ENCODE data around the gene SOX8. TPM values are rescaled to one million over a fixed set of nuclear protein-coding genes. Genes with fewer than 3 reads are reported as not detected.

SOX8 gene
- total RNA-seq, 1 experiment from 2014 or later = not detected

DNA sequence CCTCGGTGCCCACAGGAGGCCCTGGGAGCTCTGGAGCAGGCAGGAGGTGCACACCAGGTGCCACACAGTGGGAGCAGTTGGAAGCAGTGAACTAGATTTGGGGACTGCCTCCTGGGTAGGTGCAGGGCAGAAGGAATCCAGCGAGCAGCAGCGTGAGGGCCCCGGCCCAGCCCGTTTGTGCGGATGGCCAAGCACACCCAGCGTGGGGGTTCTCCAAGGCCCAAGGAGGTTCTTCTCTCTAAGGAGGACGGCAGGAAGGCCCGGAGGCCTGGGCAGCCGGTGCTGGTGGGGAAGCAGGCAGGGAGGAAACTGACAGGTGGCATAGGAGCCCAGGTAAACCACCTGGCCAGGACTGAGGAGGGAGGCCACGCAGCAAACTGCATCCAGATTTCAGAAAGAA lies 17.0 kb downstream of the SOX8 start:
- Mint-ChIP-seq H3K36me3 (ENCODE audit: insufficient read depth, unreplicated experiment) (no peaks in the 10 kb centered on the region), H3K27me3 (ENCODE audit: insufficient read depth, unreplicated experiment) (peaks cover 56% of the 10 kb centered on the region), H3K9me3 (ENCODE audit: unreplicated experiment) (no peaks in the 10 kb centered on the region), H3K4me3 (ENCODE audit: unreplicated experiment) (no peak overlapping the region), H3K27ac (ENCODE audit: low read depth, unreplicated experiment) (no peak overlapping the region), H3K4me1 (ENCODE audit: insufficient read depth, unreplicated experiment) (no peaks in the 10 kb centered on the region)
- ChIA-PET POLR2A (interaction anchor here (0.9 kb wide), 1 partner anchor 612 kb away, joined by 3 read pairs; no protein-coding TSS in a partner anchor), CTCF (interaction anchor here (0.6 kb wide), 1 partner anchor 108 kb away, joined by 3 read pairs; no protein-coding TSS in a partner anchor)
- intact Hi-C loops (cut with micrococcal nuclease) = no loop called here
- BruUV-seq (replicated peaks) = no TSS peak
- no peak for DNase-seq (ENCODE audit: unreplicated experiment)
- TF ChIP-seq, protein P1, sequence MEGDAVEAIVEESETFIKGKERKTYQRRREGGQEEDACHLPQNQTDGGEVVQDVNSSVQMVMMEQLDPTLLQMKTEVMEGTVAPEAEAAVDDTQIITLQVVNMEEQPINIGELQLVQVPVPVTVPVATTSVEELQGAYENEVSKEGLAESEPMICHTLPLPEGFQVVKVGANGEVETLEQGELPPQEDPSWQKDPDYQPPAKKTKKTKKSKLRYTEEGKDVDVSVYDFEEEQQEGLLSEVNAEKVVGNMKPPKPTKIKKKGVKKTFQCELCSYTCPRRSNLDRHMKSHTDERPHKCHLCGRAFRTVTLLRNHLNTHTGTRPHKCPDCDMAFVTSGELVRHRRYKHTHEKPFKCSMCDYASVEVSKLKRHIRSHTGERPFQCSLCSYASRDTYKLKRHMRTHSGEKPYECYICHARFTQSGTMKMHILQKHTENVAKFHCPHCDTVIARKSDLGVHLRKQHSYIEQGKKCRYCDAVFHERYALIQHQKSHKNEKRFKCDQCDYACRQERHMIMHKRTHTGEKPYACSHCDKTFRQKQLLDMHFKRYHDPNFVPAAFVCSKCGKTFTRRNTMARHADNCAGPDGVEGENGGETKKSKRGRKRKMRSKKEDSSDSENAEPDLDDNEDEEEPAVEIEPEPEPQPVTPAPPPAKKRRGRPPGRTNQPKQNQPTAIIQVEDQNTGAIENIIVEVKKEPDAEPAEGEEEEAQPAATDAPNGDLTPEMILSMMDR (IDR thresholded peaks at IDR 0.05; ENCODE audit: unreplicated experiment) = no peak

GRCh38 chr16:999677-1000076 lies 18.1 kb downstream of the SOX8 start:
- no peaks in the 10 kb centered on the region for H3K9me3 Mint-ChIP-seq (ENCODE audit: unreplicated experiment)
- DNase-seq (ENCODE audit: unreplicated experiment) = no peak
- H3K4me1 Mint-ChIP-seq (ENCODE audit: insufficient read depth, unreplicated experiment) = no peaks in the 10 kb centered on the region
- no TSS peak for BruUV-seq (replicated peaks)
- intact Hi-C loops (cut with micrococcal nuclease) = no loop called here
- POLR2A ChIA-PET = interaction anchor here (1.2 kb wide), 1 partner anchor 28 kb away, joined by 3 read pairs; no protein-coding TSS in a partner anchor
- CTCF ChIA-PET = interaction anchor here (0.6 kb wide), 1 partner anchor 682 kb away, joined by 3 read pairs; no protein-coding TSS in a partner anchor
- TF ChIP-seq, protein P1 (IDR thresholded peaks at IDR 0.05; ENCODE audit: unreplicated experiment) = no peak
- peaks cover 53% of the 10 kb centered on the region for H3K27me3 Mint-ChIP-seq (ENCODE audit: insufficient read depth, unreplicated experiment)
- no peak overlapping the region for H3K27ac Mint-ChIP-seq (ENCODE audit: low read depth, unreplicated experiment)
- no peak overlapping the region for H3K4me3 Mint-ChIP-seq (ENCODE audit: unreplicated experiment)
- no peaks in the 10 kb centered on the region for H3K36me3 Mint-ChIP-seq (ENCODE audit: insufficient read depth, unreplicated experiment)

DNA sequence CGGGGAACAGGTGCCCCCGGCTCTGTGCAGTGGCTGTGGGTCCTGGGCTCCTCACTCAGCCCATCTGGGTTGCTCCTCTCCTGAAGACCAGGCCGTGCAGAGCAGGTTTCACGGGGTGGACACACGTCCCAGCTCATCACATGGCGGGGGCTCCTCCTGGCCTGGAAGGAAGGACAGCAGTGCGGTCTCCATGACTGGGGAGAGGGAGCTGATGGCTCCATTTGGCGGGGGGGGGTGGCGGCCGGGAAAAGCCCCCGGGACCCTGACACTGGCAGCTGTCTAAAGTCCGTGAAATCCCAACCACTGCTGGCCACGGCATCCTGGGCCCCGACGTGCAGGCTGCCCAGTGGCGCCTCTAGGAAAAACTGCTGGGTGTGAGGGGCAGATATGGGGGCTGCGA lies 19.0 kb downstream of the SOX8 start:
- no peak for DNase-seq (ENCODE audit: unreplicated experiment)
- TF ChIP-seq, protein P1 (IDR thresholded peaks at IDR 0.05; ENCODE audit: unreplicated experiment) = no peak
- no TSS peak for BruUV-seq (replicated peaks)
- CTCF ChIA-PET = no interaction called here
- Mint-ChIP-seq H3K27ac (ENCODE audit: low read depth, unreplicated experiment) (no peak overlapping the region), H3K9me3 (ENCODE audit: unreplicated experiment) (no peaks in the 10 kb centered on the region), H3K4me1 (ENCODE audit: insufficient read depth, unreplicated experiment) (no peaks in the 10 kb centered on the region), H3K27me3 (ENCODE audit: insufficient read depth, unreplicated experiment) (peaks cover 52% of the 10 kb centered on the region), H3K4me3 (ENCODE audit: unreplicated experiment) (no peak overlapping the region), H3K36me3 (ENCODE audit: insufficient read depth, unreplicated experiment) (no peaks in the 10 kb centered on the region)
- intact Hi-C loops (cut with micrococcal nuclease) = no loop called here
- POLR2A ChIA-PET = interaction anchor here (1.2 kb wide), 1 partner anchor 29 kb away, joined by 3 read pairs; no protein-coding TSS in a partner anchor

DNA sequence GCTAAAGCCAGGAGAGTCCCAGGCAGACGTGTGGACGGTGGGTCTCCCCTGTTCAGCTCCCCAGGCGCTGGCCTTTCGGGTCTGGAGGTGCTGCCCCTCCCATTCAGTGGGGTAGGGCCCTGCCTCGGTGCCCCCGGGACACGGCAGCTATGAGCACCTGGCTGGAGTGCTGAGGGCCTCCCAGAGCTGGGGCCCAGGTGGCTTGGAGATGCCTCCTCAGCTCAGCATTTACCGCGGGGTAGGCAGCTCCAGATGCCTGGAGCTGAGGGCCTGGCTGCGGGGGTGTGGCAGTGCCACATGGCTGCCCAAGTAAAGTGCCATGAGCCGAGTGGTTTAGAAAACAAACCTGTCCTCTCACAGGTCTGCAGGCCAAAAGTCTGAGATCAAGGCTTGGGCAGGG lies 19.5 kb downstream of the SOX8 start:
- Mint-ChIP-seq H3K4me3 (ENCODE audit: unreplicated experiment) (no peak overlapping the region), H3K27ac (ENCODE audit: low read depth, unreplicated experiment) (no peak overlapping the region), H3K36me3 (ENCODE audit: insufficient read depth, unreplicated experiment) (no peaks in the 10 kb centered on the region), H3K9me3 (ENCODE audit: unreplicated experiment) (no peaks in the 10 kb centered on the region), H3K4me1 (ENCODE audit: insufficient read depth, unreplicated experiment) (no peaks in the 10 kb centered on the region), H3K27me3 (ENCODE audit: insufficient read depth, unreplicated experiment) (peaks cover 52% of the 10 kb centered on the region)
- intact Hi-C loops (cut with micrococcal nuclease) = no loop called here
- no TSS peak for BruUV-seq (replicated peaks)
- TF ChIP-seq, protein P1 (IDR thresholded peaks at IDR 0.05; ENCODE audit: unreplicated experiment) = no peak
- no peak for DNase-seq (ENCODE audit: unreplicated experiment)
- POLR2A ChIA-PET = no interaction called here
- CTCF ChIA-PET = no interaction called here

Data from MCF 10A (cell line).